Fibroblast of the aortic adventitia (primary cell): ENCODE measurements around the gene RPTN. TPM values are rescaled to one million over a fixed set of nuclear protein-coding genes. Genes with fewer than 3 reads are reported as not detected.

Source experiments
- DNase-seq: peaks from one replicate; pipeline ENCODE4 v3.0.0-alpha.2; 2010; ENCODE audit warnings: low read depth
- H3K4me3 ChIP-seq: 2 replicates; pipeline ENCODE4 v1.5.1; 2011; ENCODE audit warnings: low read depth, mild to moderate bottlenecking, control low read depth, low read length, moderate library complexity
- CTCF ChIP-seq: IDR thresholded peaks from 2 replicates; pipeline ENCODE4 v1.5.1; 2011; ENCODE audit warnings: mild to moderate bottlenecking, low read length, control low read depth, inconsistent platforms; ENCODE audit not compliant: insufficient read depth
- total RNA-seq: library from RNA; depleted of rRNA; stranded (reverse); fragments of >200 nt; gene quantifications from 2 replicates; pipeline ENCODE4 v1.2.3, GENCODE V29; 2012; ENCODE audit warnings: low replicate concordance

The RPTN gene
- total RNA-seq, 1 donor: not detected

- H3K4me3 ChIP-seq: no peak overlapping the region
- TF ChIP-seq CTCF: no peak
- DNase-seq: no peak
Observed at GRCh38 chr1:152165286-152166077, 6.5 kb upstream of the RPTN start.

- TF ChIP-seq CTCF: no peak
- no peak overlapping the region for H3K4me3 ChIP-seq
- no peak for DNase-seq
Observed at GRCh38 chr1:152164517-152165136, 5.6 kb upstream of the RPTN start.

- peak; percentile 13 for TF ChIP-seq CTCF
- peak; percentile 73 for DNase-seq
Observed at GRCh38 chr1:152162792-152163463, 3.9 kb upstream of the RPTN start.

DNA sequence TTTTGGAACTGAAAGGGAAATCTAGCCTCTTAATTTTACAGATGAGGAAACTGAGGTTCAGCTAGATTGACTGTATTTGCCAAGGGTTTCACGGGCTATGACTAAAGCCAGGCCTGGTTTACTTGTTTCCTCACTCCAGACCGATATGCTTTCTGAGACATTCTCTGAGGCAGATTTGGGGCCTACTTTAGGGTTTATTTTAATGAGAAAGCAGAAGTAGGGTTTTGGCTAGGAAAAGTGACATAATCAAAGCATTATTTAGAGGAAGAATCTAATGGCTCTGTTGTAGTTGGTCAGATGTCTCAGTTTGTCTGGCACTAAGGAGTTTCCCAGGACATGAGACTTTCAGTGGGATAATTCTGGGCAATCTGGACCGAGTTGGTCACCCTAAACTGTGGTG is 1.5 kb upstream of the RPTN start:
- no peak for TF ChIP-seq CTCF
- DNase-seq: no peak

More at GRCh38 chr1:152162792-152163463, 3.9 kb upstream of the RPTN start:
- H3K4me3 ChIP-seq: no peak overlapping the region

GRCh38 chr1:152153996-152154395 is 5.0 kb downstream of the RPTN start:
- H3K4me3 ChIP-seq: no peak overlapping the region
- no peak for TF ChIP-seq CTCF
- no peak for DNase-seq

More for the DNA sequence above, 1.5 kb upstream of the RPTN start:
- no peak overlapping the region for H3K4me3 ChIP-seq

DNA sequence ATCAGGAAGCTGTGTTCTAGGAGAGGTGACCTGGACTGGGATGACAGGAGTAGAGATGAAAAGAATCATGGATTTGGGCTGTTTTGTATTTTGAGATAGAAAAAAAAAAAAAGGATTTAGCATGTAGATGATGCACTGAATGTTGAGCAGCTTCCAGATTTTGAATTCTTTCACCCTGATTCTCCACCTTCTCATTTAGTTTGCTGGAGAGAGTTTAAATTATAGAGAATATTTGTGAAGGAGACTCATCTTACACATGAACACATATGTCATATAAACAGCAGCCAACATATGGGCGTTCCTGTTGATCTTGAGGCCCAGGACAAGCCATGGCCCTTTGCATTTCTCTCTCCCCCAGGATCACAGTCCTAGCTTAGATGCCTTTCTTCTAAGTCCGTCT is 7.4 kb downstream of the RPTN start:
- H3K4me3 ChIP-seq: no peak overlapping the region
- no peak for TF ChIP-seq CTCF
- DNase-seq: no peak
